GM15510 (cell line): ENCODE data around the gene DOCK2.

Experiments used
- POLR2A ChIP-seq: IDR thresholded peaks from 3 replicates; pipeline ENCODE4 v1.6.1; 2011; ENCODE audit warnings: borderline replicate concordance; ENCODE audit not compliant: insufficient read length; ENCODE audit errors: extremely low read depth

DOCK2 gene

GRCh38 chr5:169754737-169755136, 117.7 kb downstream of the DOCK2 start:
- no peak for TF ChIP-seq POLR2A

- no peak for TF ChIP-seq POLR2A
Observed at GRCh38 chr5:169756071-169756765, 119.1 kb downstream of the DOCK2 start.

GRCh38 chr5:169757016-169757415, 119.9 kb downstream of the DOCK2 start:
- TF ChIP-seq POLR2A: no peak

GRCh38 chr5:169758886-169759285, 121.8 kb downstream of the DOCK2 start:
- TF ChIP-seq POLR2A: no peak

- TF ChIP-seq POLR2A: no peak
Observed at GRCh38 chr5:169760229-169760628, 123.2 kb downstream of the DOCK2 start.

GRCh38 chr5:169762338-169763095, 125.4 kb downstream of the DOCK2 start:
- TF ChIP-seq POLR2A: no peak

- TF ChIP-seq POLR2A: no peak
Observed at GRCh38 chr5:169763376-169764017, 126.4 kb downstream of the DOCK2 start.

- no peak for TF ChIP-seq POLR2A
Observed at GRCh38 chr5:169764018-169764378, 126.9 kb downstream of the DOCK2 start.

- no peak for TF ChIP-seq POLR2A
Observed at GRCh38 chr5:169765176-169765996, 128.3 kb downstream of the DOCK2 start.

- no peak for TF ChIP-seq POLR2A
Observed at GRCh38 chr5:169767938-169768337, 130.9 kb downstream of the DOCK2 start.

GRCh38 chr5:169768416-169768815, 131.3 kb downstream of the DOCK2 start:
- no peak for TF ChIP-seq POLR2A

- no peak for TF ChIP-seq POLR2A
Observed at GRCh38 chr5:169770109-169770508, 133.0 kb downstream of the DOCK2 start.

GRCh38 chr5:169772256-169772655, 135.2 kb downstream of the DOCK2 start:
- TF ChIP-seq POLR2A: no peak

- TF ChIP-seq POLR2A: no peak
Observed at GRCh38 chr5:169772688-169773087, 135.6 kb downstream of the DOCK2 start.

- no peak for TF ChIP-seq POLR2A
Observed at GRCh38 chr5:169777159-169777558, 140.1 kb downstream of the DOCK2 start.
